Measurements from ENCODE around the gene SUCLG2.

Gene SUCLG2

DNA sequence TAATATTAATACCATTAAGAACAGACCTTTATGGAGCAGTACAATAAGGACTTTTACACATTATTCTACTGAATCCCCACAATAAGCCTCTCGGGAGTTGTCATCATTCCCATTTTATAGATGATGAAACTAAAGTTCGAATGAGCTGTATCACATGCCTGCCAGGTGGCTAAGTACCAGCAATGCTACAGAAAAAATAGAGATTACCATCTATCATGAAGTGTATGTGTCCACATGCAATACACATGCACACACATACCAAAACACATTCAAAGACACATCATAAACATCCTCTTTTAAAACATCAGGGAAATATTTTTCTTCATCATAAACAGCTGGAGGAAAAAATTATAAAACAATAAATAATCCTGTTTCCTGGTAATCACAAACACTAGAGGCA, 136.6 kb downstream of the SUCLG2 start:
- CTCF ChIA-PET: interaction anchor here (1.1 to 2.8 kb wide), 3 partner anchors 9 to 13 kb away, joined by 4 to 14 read pairs (median 8); no protein-coding TSS in a partner anchor
- TF ChIP-seq, protein P1, sequence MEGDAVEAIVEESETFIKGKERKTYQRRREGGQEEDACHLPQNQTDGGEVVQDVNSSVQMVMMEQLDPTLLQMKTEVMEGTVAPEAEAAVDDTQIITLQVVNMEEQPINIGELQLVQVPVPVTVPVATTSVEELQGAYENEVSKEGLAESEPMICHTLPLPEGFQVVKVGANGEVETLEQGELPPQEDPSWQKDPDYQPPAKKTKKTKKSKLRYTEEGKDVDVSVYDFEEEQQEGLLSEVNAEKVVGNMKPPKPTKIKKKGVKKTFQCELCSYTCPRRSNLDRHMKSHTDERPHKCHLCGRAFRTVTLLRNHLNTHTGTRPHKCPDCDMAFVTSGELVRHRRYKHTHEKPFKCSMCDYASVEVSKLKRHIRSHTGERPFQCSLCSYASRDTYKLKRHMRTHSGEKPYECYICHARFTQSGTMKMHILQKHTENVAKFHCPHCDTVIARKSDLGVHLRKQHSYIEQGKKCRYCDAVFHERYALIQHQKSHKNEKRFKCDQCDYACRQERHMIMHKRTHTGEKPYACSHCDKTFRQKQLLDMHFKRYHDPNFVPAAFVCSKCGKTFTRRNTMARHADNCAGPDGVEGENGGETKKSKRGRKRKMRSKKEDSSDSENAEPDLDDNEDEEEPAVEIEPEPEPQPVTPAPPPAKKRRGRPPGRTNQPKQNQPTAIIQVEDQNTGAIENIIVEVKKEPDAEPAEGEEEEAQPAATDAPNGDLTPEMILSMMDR (IDR thresholded peaks at IDR 0.05; ENCODE audit: control extremely low read depth, extremely low read depth, low read depth, missing control alignments): no peak
- POLR2A ChIA-PET: no interaction called here
- no peak for DNase-seq (ENCODE audit: extremely low spot score)

DNA sequence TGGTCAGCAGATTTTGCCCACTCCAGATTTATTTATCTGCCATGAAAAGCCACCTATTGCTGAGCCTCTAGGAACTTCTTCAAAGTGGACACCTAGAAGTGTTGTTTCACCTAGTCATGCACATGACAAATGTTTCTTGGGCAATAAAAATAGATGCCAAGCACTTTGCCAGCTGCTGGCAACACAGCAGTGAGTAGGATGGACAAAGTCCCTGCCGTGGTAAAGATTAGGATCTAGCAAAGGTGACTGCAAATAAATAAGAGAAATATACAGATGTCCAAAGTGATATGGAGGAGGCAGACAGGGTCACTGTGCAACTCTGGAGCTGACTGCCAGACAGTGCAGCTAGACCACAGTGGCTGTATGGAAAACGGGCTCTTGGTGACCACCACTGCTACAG, 137.9 kb downstream of the SUCLG2 start:
- ChIA-PET POLR2A (no interaction called here), CTCF (interaction anchor here (0.9 to 2.8 kb wide), 3 partner anchors 14 to 48 kb away, joined by 3 to 14 read pairs (median 3); no protein-coding TSS in a partner anchor)
- DNase-seq (ENCODE audit: extremely low spot score): no peak
- TF ChIP-seq, protein P1 (IDR thresholded peaks at IDR 0.05; ENCODE audit: control extremely low read depth, extremely low read depth, low read depth, missing control alignments): no peak

DNA sequence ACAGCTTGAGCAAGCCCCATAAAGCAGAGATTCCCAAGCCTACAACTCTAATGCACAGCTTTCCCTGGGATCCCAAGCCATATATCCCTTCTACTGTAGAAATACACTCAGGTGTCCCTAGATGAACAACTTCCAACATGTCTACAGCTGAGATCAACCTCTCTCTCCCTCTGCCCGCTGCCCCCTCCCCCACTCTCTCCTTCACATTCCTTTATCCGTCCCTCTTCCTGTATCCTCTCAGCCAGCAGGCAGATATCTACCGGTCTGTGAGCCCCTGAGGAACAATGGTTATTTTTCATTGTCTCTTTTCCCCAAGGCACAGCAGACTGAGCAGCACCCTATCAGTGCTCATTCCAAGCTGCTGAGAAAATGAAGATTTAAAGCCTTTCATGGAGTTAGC, 138.6 kb downstream of the SUCLG2 start:
- POLR2A ChIA-PET: no interaction called here
- TF ChIP-seq, protein P1 (IDR thresholded peaks at IDR 0.05; ENCODE audit: control extremely low read depth, extremely low read depth, low read depth, missing control alignments): no peak
- CTCF ChIA-PET: interaction anchor here (0.9 to 2.8 kb wide), 3 partner anchors 15 to 47 kb away, joined by 3 to 14 read pairs (median 3); no protein-coding TSS in a partner anchor
- no peak for DNase-seq (ENCODE audit: extremely low spot score)

DNA sequence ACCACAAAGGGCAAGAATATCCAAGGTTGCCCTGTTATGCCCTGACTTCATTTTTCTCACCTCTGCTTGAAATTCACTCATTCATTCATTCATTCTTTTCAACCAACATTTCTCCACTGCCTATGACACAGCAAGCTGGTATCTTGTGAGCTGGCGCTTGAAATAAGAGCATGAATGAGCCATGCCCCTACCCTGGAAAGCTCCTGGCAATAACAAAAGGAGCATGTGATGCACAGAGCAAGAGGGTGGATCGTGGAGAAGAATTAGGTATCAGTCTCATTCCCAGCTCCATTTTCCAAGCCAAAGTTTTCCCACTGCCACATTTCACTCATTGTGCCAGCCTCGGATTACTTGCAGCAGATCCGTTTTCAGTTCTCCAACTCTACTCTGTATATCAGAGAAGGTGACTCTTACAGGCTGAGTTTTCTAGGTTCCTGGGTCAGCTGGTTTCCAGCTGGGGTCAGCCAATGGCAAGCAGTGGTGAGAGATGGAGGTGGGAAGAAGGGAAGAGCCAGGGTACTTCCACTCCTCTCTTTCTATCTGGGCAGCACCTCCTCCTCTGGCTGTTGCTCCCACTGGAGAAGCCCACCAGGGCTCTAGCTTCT, 144.8 kb downstream of the SUCLG2 start:
- TF ChIP-seq, protein P1 (IDR thresholded peaks at IDR 0.05; ENCODE audit: control extremely low read depth, extremely low read depth, low read depth, missing control alignments): no peak
- ChIA-PET CTCF (interaction anchor here (0.6 to 4.2 kb wide), 8 partner anchors 8 to 24 kb away, joined by 3 to 14 read pairs (median 3); no protein-coding TSS in a partner anchor), POLR2A (no interaction called here)
- DNase-seq (ENCODE audit: extremely low spot score): no peak

DNA sequence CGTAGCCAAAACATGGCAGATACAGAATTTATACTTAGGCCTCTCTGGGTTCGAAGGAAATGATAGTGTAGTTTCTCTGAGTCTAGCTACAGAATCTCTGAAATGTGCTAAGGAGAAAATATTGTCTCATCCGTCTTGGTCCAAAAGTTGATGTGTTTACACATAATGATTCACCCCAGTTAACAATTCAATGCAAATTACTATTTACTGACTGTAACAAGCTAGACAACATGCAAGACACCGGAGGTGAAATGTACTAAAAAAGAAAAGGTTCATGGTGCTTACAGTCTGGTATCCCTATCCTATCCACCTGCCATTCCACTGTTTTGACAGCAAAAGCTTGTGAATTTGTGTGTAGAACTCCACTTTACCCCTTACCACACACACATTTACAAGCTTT, 146.8 kb downstream of the SUCLG2 start:
- no peak for DNase-seq (ENCODE audit: extremely low spot score)
- CTCF ChIA-PET: interaction anchor here (1.1 to 4.2 kb wide), 3 partner anchors 11 to 87 kb away, joined by 4 to 14 read pairs (median 8); no protein-coding TSS in a partner anchor
- TF ChIP-seq, protein P1 (IDR thresholded peaks at IDR 0.05; ENCODE audit: control extremely low read depth, extremely low read depth, low read depth, missing control alignments): no peak
- POLR2A ChIA-PET: no interaction called here

DNA sequence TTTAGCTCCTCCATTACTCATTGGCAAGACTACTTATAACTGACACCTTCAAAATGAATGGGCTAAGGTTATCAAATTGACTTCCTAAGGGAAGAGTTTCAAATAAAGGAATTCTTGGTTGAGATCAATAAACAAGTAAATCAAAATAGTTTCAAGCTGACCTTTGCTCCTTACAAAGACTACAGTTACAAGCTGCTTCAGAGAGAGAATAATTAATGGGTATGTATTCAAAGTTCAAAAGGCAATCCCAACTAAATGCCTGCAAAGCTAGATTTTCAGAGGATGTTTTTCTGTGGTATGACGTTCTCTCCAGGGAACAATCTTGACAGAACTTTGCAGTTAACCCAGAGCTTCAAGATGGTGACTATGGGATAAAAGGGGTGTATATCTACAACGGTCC, 153.7 kb downstream of the SUCLG2 start:
- TF ChIP-seq, protein P1 (IDR thresholded peaks at IDR 0.05; ENCODE audit: control extremely low read depth, extremely low read depth, low read depth, missing control alignments): no peak
- CTCF ChIA-PET: interaction anchor here (1.3 to 1.8 kb wide), 2 partner anchors 9 to 20 kb away, joined by 3 to 4 read pairs; no protein-coding TSS in a partner anchor
- POLR2A ChIA-PET: no interaction called here
- no peak for DNase-seq (ENCODE audit: extremely low spot score)
